ENCODE results near the gene AMFR. TPM values are rescaled to one million over a fixed set of nuclear protein-coding genes. Genes with fewer than 3 reads are reported as not detected.

Gene AMFR
- total RNA-seq, 2 donors from 2014 or later, result 87.7 to 130 TPM

GRCh38 chr16:56354016-56354415, 71.3 kb downstream of the AMFR start:
- peak in 1 of 4 donors; percentile 5 for DNase-seq
- ATAC-seq, result no peak
- intact Hi-C loops (cut with DNase I), result no loop called here
- Histone ChIP-seq H3K27ac (no peak overlapping the region), H3K4me3 (no peak overlapping the region), H3K4me1 (peaks cover 10% of the 10 kb centered on the region), H3K27me3 (no peaks in the 10 kb centered on the region), H3K9me3 (no peaks in the 10 kb centered on the region), H3K36me3 (replicated peaks in 1 of 2; ENCODE audit: insufficient read depth in 1 of 2, low read depth in 2 of 2) (no peaks in the 10 kb centered on the region)
- 86 to 90% methylated on average over 7 of the region's 7 CpGs for WGBS, 2 donors
- no peak for TF ChIP-seq POLR2A (IDR thresholded peaks at IDR 0.05)
- no peak for TF ChIP-seq CTCF (IDR thresholded peaks at IDR 0.05)

- WGBS, 2 donors, result 80 to 86% methylated on average over 4 to 15 of the region's 15 CpGs
Observed at GRCh38 chr16:56353054-56353921, 72.1 kb downstream of the AMFR start.

GRCh38 chr16:56352351-56353053, 72.8 kb downstream of the AMFR start:
- ATAC-seq (no peak), DNase-seq (peak in 2 of 4 donors; percentile 0 to 10)
- Histone ChIP-seq H3K27me3 (no peaks in the 10 kb centered on the region), H3K27ac (no peak overlapping the region), H3K36me3 (replicated peaks in 1 of 2; ENCODE audit: insufficient read depth in 1 of 2, low read depth in 2 of 2) (no peaks in the 10 kb centered on the region), H3K4me1 (peaks cover 10% of the 10 kb centered on the region), H3K9me3 (no peaks in the 10 kb centered on the region), H3K4me3 (no peak overlapping the region)
- TF ChIP-seq CTCF (IDR thresholded peaks at IDR 0.05) (no peak), POLR2A (IDR thresholded peaks at IDR 0.05) (no peak)
- 64% methylated on average over 5 to 7 of the region's 7 CpGs for WGBS, 2 donors
- intact Hi-C loops (cut with DNase I), result no loop called here

More at GRCh38 chr16:56353054-56353921, 72.1 kb downstream of the AMFR start:
- TF ChIP-seq POLR2A (IDR thresholded peaks at IDR 0.05) (no peak), CTCF (IDR thresholded peaks at IDR 0.05) (no peak)
- no peaks in the 10 kb centered on the region for H3K27me3 ChIP-seq
- intact Hi-C loops (cut with DNase I), result no loop called here
- no peak overlapping the region for H3K27ac ChIP-seq
- H3K9me3 ChIP-seq, result no peaks in the 10 kb centered on the region
- no peak overlapping the region for H3K4me3 ChIP-seq
- H3K4me1 ChIP-seq, result peaks cover 10% of the 10 kb centered on the region
- peak in 2 of 4 donors; percentile 4 to 9 for DNase-seq
- no peak for ATAC-seq
- no peaks in the 10 kb centered on the region for H3K36me3 ChIP-seq (replicated peaks in 1 of 2; ENCODE audit: insufficient read depth in 1 of 2, low read depth in 2 of 2)

- H3K27me3 ChIP-seq, result no peaks in the 10 kb centered on the region
- H3K9me3 ChIP-seq, result no peaks in the 10 kb centered on the region
- TF ChIP-seq CTCF (IDR thresholded peaks at IDR 0.05) (no peak), POLR2A (IDR thresholded peaks at IDR 0.05) (no peak)
- H3K4me1 ChIP-seq, result peaks cover 6% of the 10 kb centered on the region
- H3K36me3 ChIP-seq (replicated peaks in 1 of 2; ENCODE audit: insufficient read depth in 1 of 2, low read depth in 2 of 2), result no peaks in the 10 kb centered on the region
- ATAC-seq, result no peak
- H3K27ac ChIP-seq, result no peak overlapping the region
- no peak overlapping the region for H3K4me3 ChIP-seq
- WGBS, 2 donors, result 71 to 86% methylated on average over 6 of the region's 6 CpGs
- DNase-seq, result no peak
- intact Hi-C loops (cut with DNase I), result no loop called here
Observed at GRCh38 chr16:56351481-56351880, 73.9 kb downstream of the AMFR start.
